GM21360 (cell line): ENCODE measurements around the gene GGT1.
"Not testable (repeated sequence)": the region's sequence is repeated elsewhere in the genome, so short reads cannot be mapped to it uniquely, and the experiment has no call there.

Experiments used
- ATAC-seq: cut with Tn5 transposase; IDR thresholded peaks from one replicate; pipeline ENCODE4 v1.9.1; 2021; ENCODE audit warnings: mild to moderate bottlenecking, moderate library complexity; ENCODE audit not compliant: unreplicated experiment

The GGT1 gene

GRCh38 chr22:24583221-24584165 is 19.5 kb upstream of the GGT1 start:
- ATAC-seq: no peak

GRCh38 chr22:24584166-24584790 is 18.7 kb upstream of the GGT1 start:
- no peak for ATAC-seq

DNA sequence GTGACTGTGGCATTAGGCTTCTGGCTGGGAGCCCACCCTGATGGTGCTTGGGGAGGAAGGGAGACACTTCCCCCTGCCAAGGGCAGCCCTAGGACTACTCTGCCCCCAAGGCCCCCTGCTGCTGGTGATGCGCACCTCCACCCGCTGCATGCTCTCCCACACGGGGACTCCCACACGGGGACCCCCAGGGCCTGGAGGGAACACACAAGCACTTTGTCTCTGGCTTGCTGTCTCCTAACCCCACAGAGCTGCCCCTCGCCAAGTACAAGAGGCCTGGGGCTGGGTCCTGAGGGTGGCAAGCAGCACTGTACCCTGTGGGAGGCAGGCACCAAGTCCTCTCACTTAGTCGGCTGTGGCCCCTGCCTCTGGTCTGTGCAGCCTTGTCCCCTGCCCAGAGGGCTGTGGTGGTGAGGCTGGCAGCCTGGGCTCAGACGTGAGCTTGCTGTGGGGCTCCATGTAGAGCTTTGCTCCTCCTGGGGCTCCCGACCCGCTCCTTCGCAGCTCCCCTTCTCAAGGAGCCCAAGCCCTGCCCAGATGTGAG is 18.1 kb upstream of the GGT1 start:
- ATAC-seq: no peak

DNA sequence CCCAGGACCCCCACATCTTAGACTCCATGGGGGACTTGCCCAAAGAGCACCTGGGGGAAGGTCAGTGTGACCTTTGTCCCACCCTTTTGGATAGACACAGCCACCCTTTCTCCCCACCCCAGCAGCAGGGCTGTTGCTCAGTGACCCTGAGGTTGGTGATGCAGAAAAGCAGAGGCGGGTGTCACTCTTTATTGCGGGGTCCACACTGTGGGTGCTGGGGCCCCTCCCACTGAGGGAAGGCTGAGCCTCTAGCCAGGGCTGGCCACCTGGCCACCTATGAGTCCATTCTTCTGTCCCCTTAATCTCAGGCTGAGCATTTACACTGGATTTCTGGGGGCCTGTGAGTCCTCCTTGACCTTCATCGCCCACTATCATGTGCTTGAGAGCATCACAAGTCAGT is 17.5 kb upstream of the GGT1 start:
- ATAC-seq: no peak

DNA sequence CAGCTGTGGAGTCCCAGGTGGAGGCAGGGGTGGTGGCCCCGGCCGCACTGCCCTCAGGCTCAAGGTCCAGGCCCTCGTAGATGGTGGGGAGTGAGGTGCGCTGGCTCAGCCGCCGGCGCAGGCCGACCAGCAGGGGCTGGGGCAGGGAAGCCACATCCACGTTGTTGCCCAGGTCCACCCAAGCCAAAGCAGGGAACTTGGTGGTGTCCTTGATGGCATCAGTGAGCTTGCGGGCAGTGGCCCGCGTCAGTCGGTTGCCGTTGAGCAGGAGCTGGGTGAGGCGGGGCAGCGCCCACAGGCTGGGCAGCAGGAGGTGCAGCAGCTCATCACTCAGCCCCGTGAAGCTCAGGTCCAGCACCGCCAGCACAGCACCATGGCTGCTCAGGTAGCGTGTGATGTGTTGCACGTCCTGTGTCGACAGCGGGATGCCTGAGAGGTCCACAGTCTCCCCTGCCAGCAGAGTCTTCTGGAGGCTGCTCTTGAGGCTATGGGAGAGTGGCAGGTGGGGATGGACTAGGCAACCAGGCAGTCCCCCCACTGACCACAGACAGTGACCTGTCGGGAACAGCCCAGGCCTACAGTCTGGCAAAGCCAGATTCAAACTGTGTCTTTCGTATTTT is 17.0 kb upstream of the GGT1 start:
- no peak for ATAC-seq

- no peak for ATAC-seq
Observed at GRCh38 chr22:24587251-24587650, 15.7 kb upstream of the GGT1 start.

DNA sequence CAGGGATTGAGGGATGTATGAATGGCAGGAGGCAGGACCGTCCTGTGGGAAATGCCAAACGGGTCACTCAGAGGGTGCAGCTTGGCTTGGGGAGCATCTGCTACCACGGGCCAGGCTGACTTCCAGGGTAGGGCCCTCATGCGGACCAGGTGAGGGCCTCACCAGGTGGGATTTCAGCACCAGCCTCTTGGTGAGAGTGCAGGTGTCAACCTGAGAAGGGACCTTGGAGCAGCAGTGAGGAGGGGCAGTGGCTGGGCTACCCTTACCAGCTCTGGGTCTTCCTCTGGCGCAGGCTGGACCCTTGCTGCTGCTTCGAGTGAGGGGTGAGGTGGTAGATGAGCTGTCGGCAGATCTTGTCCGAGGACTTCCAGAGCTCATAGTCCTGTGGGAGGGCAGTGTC is 15.0 kb upstream of the GGT1 start:
- no peak for ATAC-seq

DNA sequence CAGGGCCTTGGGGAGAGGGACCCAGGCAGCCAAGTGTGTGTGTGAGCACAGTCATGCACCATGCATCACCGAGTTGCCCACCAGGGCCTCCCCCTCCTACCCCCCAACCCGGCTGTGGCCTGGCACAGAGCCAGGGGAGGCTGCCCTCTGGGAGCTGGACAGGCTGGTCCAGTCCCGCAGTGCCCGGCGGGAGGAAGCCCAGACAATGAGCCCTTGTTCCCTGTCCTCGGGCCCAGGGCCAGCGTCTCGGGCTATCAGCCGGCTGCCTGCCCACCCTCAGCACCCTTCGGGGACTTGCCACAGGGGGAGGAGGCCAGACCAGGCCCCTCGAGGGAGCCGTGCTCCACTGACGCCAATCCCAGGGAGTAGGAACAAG is 14.6 kb upstream of the GGT1 start:
- ATAC-seq: no peak

DNA sequence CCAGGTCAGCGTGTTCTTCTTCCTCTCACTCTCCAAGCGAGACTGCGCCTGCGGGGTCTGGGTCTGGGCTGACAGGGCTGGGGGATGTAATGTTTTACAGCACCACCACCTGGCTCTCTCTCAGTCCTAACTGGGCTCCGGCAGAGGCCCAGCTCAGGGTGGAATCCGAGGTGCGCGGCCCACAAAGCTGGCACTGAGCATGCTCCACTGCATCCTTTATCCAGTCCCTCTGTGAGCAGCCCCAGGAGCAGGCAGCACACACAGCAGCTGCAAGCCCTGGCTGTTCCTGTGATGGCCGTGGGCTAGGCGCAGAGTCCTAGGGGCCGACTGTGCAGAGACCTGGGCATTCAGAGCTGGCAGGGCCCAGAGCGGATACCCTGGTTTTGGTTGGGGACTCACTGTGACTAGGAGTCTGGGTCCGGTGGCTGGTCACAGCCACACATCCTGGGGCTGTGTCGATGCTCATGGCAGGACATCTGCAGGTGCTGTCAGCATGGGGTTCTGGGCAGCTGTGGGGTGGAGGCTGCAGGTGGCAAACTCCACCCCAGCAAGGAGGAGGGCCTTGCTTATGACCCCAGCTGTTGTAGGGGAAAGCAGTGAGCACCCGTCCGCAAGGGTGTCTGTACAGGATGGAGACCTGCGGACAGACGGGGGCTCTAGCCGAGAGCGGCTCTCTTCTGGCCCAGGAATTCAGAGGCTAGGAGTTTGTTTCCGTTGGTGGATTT is 14.1 kb upstream of the GGT1 start:
- ATAC-seq: no peak

- ATAC-seq: no peak
Observed at GRCh38 chr22:24589518-24590030, 13.4 kb upstream of the GGT1 start.

DNA sequence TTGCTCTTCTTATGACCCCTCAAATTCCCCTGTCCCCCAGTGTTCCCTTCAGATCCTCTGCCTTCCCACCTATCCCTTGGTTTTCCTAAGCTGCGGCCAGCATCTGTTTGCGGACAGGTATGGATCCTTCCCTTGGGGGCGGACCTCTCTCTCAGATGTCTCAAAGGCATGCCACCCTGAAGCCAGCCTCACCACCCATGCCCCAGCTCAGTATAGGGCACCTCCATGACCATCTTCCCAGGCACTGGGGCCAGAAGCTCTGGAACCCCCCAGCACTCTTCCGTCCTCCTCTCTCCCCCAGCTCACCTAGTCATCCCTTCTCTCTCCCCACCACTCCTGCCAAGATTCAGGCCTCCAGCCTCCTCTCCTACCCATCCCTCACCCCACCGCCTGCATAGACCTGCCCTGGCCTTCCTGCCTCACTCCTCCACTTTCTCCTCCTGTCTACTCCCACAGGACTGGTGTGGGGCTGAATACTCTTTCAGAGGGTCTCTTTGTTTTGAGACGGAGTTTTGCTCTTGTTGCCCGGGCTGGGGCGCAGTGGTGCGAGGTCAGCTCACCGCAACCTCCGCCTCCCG is 12.3 kb upstream of the GGT1 start:
- no peak for ATAC-seq

DNA sequence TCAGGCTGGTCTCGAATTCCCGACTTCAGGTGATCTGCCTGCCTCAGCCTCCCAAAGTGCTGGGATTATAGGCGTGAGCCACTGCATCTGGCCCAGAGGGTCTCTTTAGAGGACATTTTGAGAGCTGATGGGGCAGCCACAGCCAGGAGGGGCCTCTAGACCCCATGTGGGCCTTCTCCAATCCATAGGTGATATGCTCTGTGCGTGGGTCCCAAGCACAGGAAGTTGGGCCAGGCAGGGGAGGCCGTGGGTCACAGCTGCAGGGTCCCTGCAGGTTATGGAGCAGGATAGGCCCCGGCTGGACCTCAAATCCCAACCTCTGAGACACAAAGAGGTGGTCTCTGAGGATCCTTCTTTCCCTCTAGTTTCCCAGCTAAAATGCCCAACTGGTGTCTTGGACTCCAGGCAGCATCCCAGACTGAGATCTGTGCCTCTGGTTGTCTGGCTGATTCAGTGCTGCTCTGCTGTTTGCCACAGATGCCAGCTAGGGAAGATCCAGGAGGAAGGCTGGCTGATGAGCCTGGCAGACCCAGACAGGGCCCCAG is 11.6 kb upstream of the GGT1 start:
- no peak for ATAC-seq

DNA sequence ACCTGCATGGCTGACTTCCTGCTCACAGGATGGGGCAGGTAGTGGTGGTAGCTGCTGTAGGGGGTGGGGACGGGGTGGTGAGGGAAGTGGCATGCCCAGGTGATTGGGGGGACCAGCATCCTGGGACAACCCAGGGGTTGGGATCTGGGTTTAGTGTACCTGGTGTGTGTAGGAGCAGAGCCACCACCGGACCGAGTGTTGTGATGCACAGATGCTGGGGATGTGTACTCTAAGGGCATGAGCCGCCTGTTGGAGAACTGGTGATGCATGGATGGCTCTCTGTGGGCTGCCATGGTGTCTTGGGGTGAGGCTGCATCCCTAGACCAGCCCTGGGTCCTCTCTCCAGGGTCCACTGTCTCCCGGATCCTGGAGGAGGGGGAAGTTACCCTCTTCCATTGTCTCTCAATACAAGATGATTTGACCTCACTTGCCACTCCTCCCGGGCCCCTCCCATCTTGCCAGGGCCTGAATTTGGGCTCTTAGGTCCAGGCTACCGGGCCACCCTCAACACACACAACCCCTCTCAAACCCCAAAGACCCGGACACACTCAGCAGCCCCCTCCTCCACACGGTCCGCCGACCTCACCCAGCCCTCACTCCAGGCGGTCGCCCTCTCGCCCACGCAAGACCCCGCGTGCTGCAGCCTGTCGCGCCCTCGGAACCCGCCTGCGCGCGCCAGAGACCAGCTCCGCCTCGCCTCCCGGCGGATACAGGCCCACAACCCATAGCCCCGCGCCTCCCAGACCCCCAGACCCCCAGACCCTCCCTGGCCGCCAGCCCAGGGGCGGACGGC is 10.7 kb upstream of the GGT1 start:
- no peak for ATAC-seq

- peak; percentile 62 for ATAC-seq
Observed at GRCh38 chr22:24592851-24593558, 10.0 kb upstream of the GGT1 start, which contains the start of gene LRRC75B. Gene LRRC75B, minus strand, starts transcription at chr22:24593073. Its CDS starts 34 bp downstream, at chr22:24593039.

DNA sequence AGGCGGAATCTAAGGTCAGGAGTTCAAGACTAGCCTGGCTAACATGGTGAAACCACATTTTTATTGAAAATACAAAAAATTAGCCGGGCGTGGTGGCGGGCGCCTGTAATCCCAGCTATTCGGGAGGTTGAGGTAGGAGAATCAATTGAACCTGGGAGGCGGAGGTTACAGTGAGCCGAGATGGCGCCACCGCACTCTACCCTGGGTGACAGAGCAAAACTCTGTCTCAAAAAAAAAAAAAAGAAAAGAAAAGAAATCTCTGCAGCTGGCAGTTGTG is 9.5 kb upstream of the GGT1 start:
- not testable (repeated sequence) for ATAC-seq

DNA sequence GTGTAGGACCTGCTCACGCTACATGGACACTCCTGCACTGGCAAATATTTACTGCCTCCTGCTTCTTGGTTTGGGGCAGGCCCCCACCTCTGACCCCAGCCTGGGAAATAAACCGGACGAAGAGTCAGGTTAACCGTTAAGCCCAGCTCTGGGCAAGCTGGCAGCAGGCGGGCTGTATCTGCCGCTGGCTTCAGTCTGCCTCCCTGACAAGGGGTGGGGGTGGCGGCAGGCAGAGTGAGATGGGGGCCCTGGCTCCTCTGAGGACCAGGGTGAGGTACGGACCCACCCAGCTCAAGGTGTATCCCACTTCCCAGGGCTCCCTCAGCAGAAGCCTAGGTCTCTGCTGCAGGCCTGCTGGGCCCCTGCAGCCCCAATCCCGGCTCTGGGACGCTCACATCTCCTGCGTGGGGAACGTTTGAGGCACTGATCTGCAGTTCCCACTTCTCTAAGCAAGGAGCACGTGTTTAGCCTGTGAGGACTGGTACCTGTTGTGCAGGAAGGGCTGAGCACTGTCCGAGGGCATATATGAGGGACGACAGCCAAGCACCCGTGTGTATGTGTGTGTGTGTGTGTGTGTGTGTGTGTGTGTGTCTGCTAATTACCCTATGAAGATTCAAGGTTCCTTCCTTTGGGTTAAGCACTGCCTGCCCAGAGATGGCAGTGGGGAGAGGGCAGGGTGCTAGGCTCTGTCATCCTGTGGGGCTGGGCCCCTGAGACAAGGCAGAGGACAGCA is 9.0 kb upstream of the GGT1 start:
- ATAC-seq: no peak

DNA sequence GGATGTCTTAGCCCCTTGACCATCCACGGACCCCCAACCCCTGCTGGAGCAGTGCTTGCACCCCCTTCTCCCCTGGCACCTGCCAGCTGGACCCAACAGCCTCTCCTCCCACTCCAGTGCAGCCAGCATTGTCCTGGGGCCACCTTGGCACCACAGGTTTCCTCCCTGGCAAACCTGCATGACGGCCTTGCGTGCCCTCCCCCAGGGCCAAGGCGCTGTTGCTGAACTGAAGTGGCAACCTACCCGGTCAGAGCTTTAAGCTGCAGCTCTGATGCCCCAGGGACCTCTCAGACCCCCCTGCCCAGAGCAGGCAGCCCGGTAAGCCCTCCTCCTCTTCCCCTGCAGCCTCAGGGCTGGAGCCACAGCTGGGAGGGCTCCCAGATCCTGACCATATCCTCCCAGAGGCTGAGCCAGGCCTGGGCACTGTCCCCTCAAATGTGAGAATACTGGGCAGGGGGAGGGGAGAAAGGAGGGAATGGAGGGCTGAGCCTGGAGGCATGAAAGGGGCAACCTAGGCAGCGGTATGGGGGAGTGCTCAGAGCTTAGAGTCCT is 8.3 kb upstream of the GGT1 start:
- no peak for ATAC-seq

GRCh38 chr22:24595228-24595627 is 7.8 kb upstream of the GGT1 start:
- ATAC-seq: no peak
